Activated T-cell treated with anti-CD3 and anti-CD28 coated beads, Interleukin-2, amount 50 U/mL, for 72 hours (primary cell): ENCODE measurements around the gene MYO3A. TPM values are rescaled to one million over a fixed set of nuclear protein-coding genes. Genes with fewer than 3 reads are reported as not detected.

Experiments
- ATAC-seq, 2 donors: fragments of 150-1000 bp; cut with Tn5 transposase; replicated peaks in 1 of 2; 2 replicates each; pipeline ENCODE4 v1.10.0; 2021; ENCODE audit warnings: moderate library complexity in 2 of 2, mild to moderate bottlenecking in 1 of 2
- DNase-seq, 2 donors: peaks; one replicate each; pipeline ENCODE4 v3.0.0; 2021 to 2022; ENCODE audit warnings: mixed read lengths in 1 of 2
- H3K27ac Mint-ChIP-seq: one replicate; pipeline ENCODE4 v1.8.0; 2022; ENCODE audit warnings: mild to moderate bottlenecking, moderate library complexity, mixed read lengths
- H3K27me3 Mint-ChIP-seq: one replicate; pipeline ENCODE4 v1.8.0; 2022; ENCODE audit warnings: low read depth, mixed read lengths
- H3K36me3 Mint-ChIP-seq, 2 donors: one replicate each; pipeline ENCODE4 v1.8.0; 2022; ENCODE audit warnings: mixed read lengths in 2 of 2, mild to moderate bottlenecking in 1 of 2; ENCODE audit not compliant: insufficient read depth in 2 of 2
- H3K4me1 Mint-ChIP-seq: one replicate; pipeline ENCODE4 v1.8.0; 2022; ENCODE audit warnings: low read depth, mixed read lengths
- H3K4me3 Mint-ChIP-seq, 2 donors: one replicate each; pipeline ENCODE4 v1.8.0; 2022; ENCODE audit warnings: mild to moderate bottlenecking in 2 of 2, mixed read lengths in 2 of 2, moderate library complexity in 2 of 2
- H3K9me3 Mint-ChIP-seq, 2 donors: one replicate each; pipeline ENCODE4 v1.8.0; 2022; ENCODE audit warnings: mixed read lengths in 2 of 2
- total RNA-seq, 2 donors: library from RNA; stranded (reverse); gene quantifications; one replicate each; pipeline ENCODE4 v1.2.3, GENCODE V29; 2022

Gene MYO3A
- total RNA-seq, 2 donors from 2014 or later: not detected

- Mint-ChIP-seq H3K4me1 (no peaks in the 10 kb centered on the region), H3K9me3 (no peaks in the 10 kb centered on the region), H3K36me3 (no peaks in the 10 kb centered on the region), H3K27me3 (peaks cover 34% of the 10 kb centered on the region), H3K27ac (no peak overlapping the region), H3K4me3 (no peak overlapping the region)
- DNase-seq (no peak), ATAC-seq (no peak)
These were observed 298.1 kb downstream of the MYO3A start for GRCh38 chr10:26232174-26232573.

- Mint-ChIP-seq H3K4me1 (no peaks in the 10 kb centered on the region), H3K27me3 (peaks cover 33% of the 10 kb centered on the region), H3K4me3 (no peak overlapping the region), H3K9me3 (no peaks in the 10 kb centered on the region), H3K27ac (no peak overlapping the region), H3K36me3 (no peaks in the 10 kb centered on the region)
- no peak for DNase-seq
- no peak for ATAC-seq
These were observed 301.7 kb downstream of the MYO3A start for GRCh38 chr10:26235761-26236160.

- ATAC-seq: peak in 1 of 2 donors; percentile 32
- H3K27me3 Mint-ChIP-seq: peaks cover 25% of the 10 kb centered on the region
- no peaks in the 10 kb centered on the region for H3K4me1 Mint-ChIP-seq
These were observed 304.3 kb downstream of the MYO3A start for GRCh38 chr10:26238378-26238777.

GRCh38 chr10:26242706-26243350 lies 308.8 kb downstream of the MYO3A start:
- H3K27me3 Mint-ChIP-seq: peaks cover 18% of the 10 kb centered on the region
- no peaks in the 10 kb centered on the region for H3K9me3 Mint-ChIP-seq
- no peaks in the 10 kb centered on the region for H3K36me3 Mint-ChIP-seq
- DNase-seq (no peak), ATAC-seq (no peak)
- H3K27ac Mint-ChIP-seq: no peak overlapping the region
- no peaks in the 10 kb centered on the region for H3K4me1 Mint-ChIP-seq
- no peak overlapping the region for H3K4me3 Mint-ChIP-seq

More at GRCh38 chr10:26238378-26238777, 304.3 kb downstream of the MYO3A start:
- no peak overlapping the region for H3K4me3 Mint-ChIP-seq
- H3K27ac Mint-ChIP-seq: no peak overlapping the region
- DNase-seq: no peak
- no peaks in the 10 kb centered on the region for H3K36me3 Mint-ChIP-seq
- H3K9me3 Mint-ChIP-seq: no peaks in the 10 kb centered on the region

- H3K9me3 Mint-ChIP-seq: no peaks in the 10 kb centered on the region
- no peak overlapping the region for H3K4me3 Mint-ChIP-seq
- peaks cover 18% of the 10 kb centered on the region for H3K27me3 Mint-ChIP-seq
- no peak overlapping the region for H3K27ac Mint-ChIP-seq
- H3K36me3 Mint-ChIP-seq: no peaks in the 10 kb centered on the region
- no peak for ATAC-seq
- H3K4me1 Mint-ChIP-seq: no peaks in the 10 kb centered on the region
- no peak for DNase-seq
These were observed 309.3 kb downstream of the MYO3A start for GRCh38 chr10:26243351-26243720.

GRCh38 chr10:26249681-26250080 lies 315.7 kb downstream of the MYO3A start:
- DNase-seq (no peak), ATAC-seq (no peak)
- no peak overlapping the region for H3K4me3 Mint-ChIP-seq
- peaks cover 9% of the 10 kb centered on the region for H3K27me3 Mint-ChIP-seq
- no peaks in the 10 kb centered on the region for H3K36me3 Mint-ChIP-seq
- no peaks in the 10 kb centered on the region for H3K9me3 Mint-ChIP-seq
- no peaks in the 10 kb centered on the region for H3K4me1 Mint-ChIP-seq
- H3K27ac Mint-ChIP-seq: no peak overlapping the region

GRCh38 chr10:26251925-26252324 lies 317.9 kb downstream of the MYO3A start:
- no peak for ATAC-seq
- Mint-ChIP-seq H3K9me3 (no peaks in the 10 kb centered on the region), H3K36me3 (no peaks in the 10 kb centered on the region), H3K27me3 (peaks cover 19% of the 10 kb centered on the region), H3K4me1 (no peaks in the 10 kb centered on the region), H3K27ac (no peak overlapping the region), H3K4me3 (no peak overlapping the region)
- no peak for DNase-seq

GRCh38 chr10:26254616-26255015 lies 320.6 kb downstream of the MYO3A start:
- H3K36me3 Mint-ChIP-seq: no peaks in the 10 kb centered on the region
- DNase-seq (no peak), ATAC-seq (no peak)
- no peaks in the 10 kb centered on the region for H3K4me1 Mint-ChIP-seq
- H3K27ac Mint-ChIP-seq: no peak overlapping the region
- H3K27me3 Mint-ChIP-seq: peaks cover 25% of the 10 kb centered on the region
- no peak overlapping the region for H3K4me3 Mint-ChIP-seq
- no peaks in the 10 kb centered on the region for H3K9me3 Mint-ChIP-seq

- no peaks in the 10 kb centered on the region for H3K36me3 Mint-ChIP-seq
These were observed 325.3 kb downstream of the MYO3A start for GRCh38 chr10:26259341-26259740.

More at GRCh38 chr10:26259341-26259740, 325.3 kb downstream of the MYO3A start:
- DNase-seq (no peak), ATAC-seq (no peak)
- no peaks in the 10 kb centered on the region for H3K4me1 Mint-ChIP-seq
- H3K9me3 Mint-ChIP-seq: no peaks in the 10 kb centered on the region
- H3K27ac Mint-ChIP-seq: no peak overlapping the region
- peaks cover 42% of the 10 kb centered on the region for H3K27me3 Mint-ChIP-seq
- no peak overlapping the region for H3K4me3 Mint-ChIP-seq
